IPS-20b (cell line): Measurements from ENCODE around the gene HOXC6.

ENCODE experiments used
- H3K27ac ChIP-seq: one replicate; pipeline ENCODE4 v1.5.1; 2013; ENCODE audit warnings: low read length
- H3K27me3 ChIP-seq: 2 replicates; pipeline ENCODE4 v1.6.1; 2013; ENCODE audit warnings: mild to moderate bottlenecking, low read length, inconsistent platforms; ENCODE audit not compliant: insufficient read depth
- H3K36me3 ChIP-seq: 2 replicates; pipeline ENCODE4 v1.6.1; 2013; ENCODE audit warnings: low read depth, mild to moderate bottlenecking, inconsistent platforms, low read length, moderate library complexity; ENCODE audit not compliant: insufficient read depth
- H3K4me1 ChIP-seq: 2 replicates; pipeline ENCODE4 v1.6.1; 2013; ENCODE audit warnings: mild to moderate bottlenecking, control low read depth, inconsistent platforms, low read length, moderate library complexity; ENCODE audit not compliant: insufficient read depth
- H3K4me3 ChIP-seq: 2 replicates; pipeline ENCODE4 v1.5.1; 2013; ENCODE audit warnings: mild to moderate bottlenecking, low read length, inconsistent platforms
- H3K9ac ChIP-seq: 2 replicates; pipeline ENCODE4 v1.6.1; 2013; ENCODE audit warnings: low read depth, mild to moderate bottlenecking, inconsistent platforms, low read length, moderate library complexity
- H3K9me3 ChIP-seq: 2 replicates; pipeline ENCODE4 v1.6.1; 2013; ENCODE audit warnings: mild to moderate bottlenecking, low read depth, low read length, inconsistent platforms; ENCODE audit not compliant: insufficient read depth

Gene HOXC6

GRCh38 chr12:54015018-54015931 lies 13.0 kb upstream of the HOXC6 start:
- no peak overlapping the region for H3K4me3 ChIP-seq
- peaks cover 3% of the 10 kb centered on the region; the same call in 1 of the 2 replicates for H3K4me1 ChIP-seq
- peaks cover 100% of the 10 kb centered on the region for H3K27me3 ChIP-seq
- no peaks in the 10 kb centered on the region; the same call in 1 of the 2 replicates for H3K9me3 ChIP-seq
- no peak overlapping the region for H3K27ac ChIP-seq
- no peaks in the 10 kb centered on the region for H3K36me3 ChIP-seq
- H3K9ac ChIP-seq: no peak overlapping the region

DNA sequence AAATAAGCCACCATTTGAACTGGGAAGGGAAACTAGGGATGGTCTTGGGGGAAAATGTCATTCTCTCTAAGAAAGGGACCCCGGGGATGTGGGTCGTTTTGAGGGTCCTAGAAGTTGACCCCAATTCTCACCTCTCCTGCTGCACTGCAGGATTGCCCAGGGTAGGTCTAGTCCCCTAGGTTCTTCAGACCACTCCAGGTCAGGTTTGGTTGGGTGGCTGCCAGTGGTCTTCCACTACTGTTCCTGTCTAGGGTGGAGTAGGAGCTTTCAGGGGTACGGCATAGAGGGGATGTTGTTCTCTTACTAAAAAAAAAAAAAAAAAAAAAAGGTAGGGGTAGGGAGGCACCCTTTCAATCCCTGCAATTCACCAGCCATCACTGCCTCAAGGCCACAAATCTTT lies 12.2 kb upstream of the HOXC6 start:
- H3K9me3 ChIP-seq: no peaks in the 10 kb centered on the region; the same call in 1 of the 2 replicates
- H3K27ac ChIP-seq: no peak overlapping the region
- no peak overlapping the region for H3K9ac ChIP-seq
- no peak overlapping the region for H3K4me3 ChIP-seq
- no peaks in the 10 kb centered on the region for H3K36me3 ChIP-seq
- peaks cover 100% of the 10 kb centered on the region for H3K27me3 ChIP-seq
- H3K4me1 ChIP-seq: peaks cover 3% of the 10 kb centered on the region; the same call in 1 of the 2 replicates

- H3K4me1 ChIP-seq: peaks cover 3% of the 10 kb centered on the region; the same call in 1 of the 2 replicates
- H3K4me3 ChIP-seq: no peak overlapping the region
- no peaks in the 10 kb centered on the region for H3K36me3 ChIP-seq
- no peaks in the 10 kb centered on the region; the same call in 1 of the 2 replicates for H3K9me3 ChIP-seq
- no peak overlapping the region for H3K27ac ChIP-seq
- H3K9ac ChIP-seq: no peak overlapping the region
- peaks cover 100% of the 10 kb centered on the region for H3K27me3 ChIP-seq
Measured at GRCh38 chr12:54016478-54016964, 11.7 kb upstream of the HOXC6 start.

- H3K4me1 ChIP-seq: peaks cover 3% of the 10 kb centered on the region; the same call in 1 of the 2 replicates
- peak overlapping the region; percentile 51 for H3K4me3 ChIP-seq
- peaks cover 100% of the 10 kb centered on the region for H3K27me3 ChIP-seq
- H3K9me3 ChIP-seq: no peaks in the 10 kb centered on the region; the same call in 1 of the 2 replicates
- no peak overlapping the region for H3K27ac ChIP-seq
- no peaks in the 10 kb centered on the region for H3K36me3 ChIP-seq
- no peak overlapping the region for H3K9ac ChIP-seq
Measured at GRCh38 chr12:54017027-54017788, 11.0 kb upstream of the HOXC6 start.

DNA sequence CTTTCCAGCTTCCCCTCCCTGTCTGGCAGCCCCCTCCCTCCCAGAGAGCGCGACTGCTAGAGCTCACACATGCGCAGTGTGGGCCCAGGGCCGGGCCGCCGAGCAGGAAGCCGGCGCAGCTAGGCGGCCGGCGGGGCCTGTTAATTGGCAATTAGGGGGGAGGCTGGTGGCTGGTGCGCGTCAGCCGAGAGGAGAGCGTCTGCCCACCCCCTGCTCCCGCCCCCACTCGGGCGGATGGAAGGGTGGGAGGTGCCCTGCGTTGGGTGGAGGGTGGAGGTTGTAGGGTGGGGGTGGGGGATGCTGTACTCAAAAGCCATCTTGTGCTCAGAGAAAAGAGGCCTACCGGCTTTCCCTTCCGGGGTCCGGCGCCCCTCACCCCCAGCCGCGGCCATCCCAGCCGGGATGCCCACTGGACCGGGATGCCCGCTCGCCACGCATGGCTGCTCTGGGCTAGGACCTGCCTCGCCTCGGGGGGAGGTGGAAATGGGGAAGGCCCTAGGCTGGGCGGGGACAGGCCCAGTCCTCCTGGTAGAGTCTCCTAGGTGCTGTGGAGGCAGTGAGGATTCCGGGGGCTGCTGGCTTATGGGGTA lies 10.3 kb upstream of the HOXC6 start:
- Histone ChIP-seq H3K9me3 (no peaks in the 10 kb centered on the region; the same call in 1 of the 2 replicates), H3K9ac (no peak overlapping the region), H3K27me3 (peaks cover 100% of the 10 kb centered on the region), H3K27ac (no peak overlapping the region), H3K4me3 (peak overlapping the region; percentile 51; the same call in 1 of the 2 replicates), H3K36me3 (no peaks in the 10 kb centered on the region), H3K4me1 (peaks cover 3% of the 10 kb centered on the region; the same call in 1 of the 2 replicates)

DNA sequence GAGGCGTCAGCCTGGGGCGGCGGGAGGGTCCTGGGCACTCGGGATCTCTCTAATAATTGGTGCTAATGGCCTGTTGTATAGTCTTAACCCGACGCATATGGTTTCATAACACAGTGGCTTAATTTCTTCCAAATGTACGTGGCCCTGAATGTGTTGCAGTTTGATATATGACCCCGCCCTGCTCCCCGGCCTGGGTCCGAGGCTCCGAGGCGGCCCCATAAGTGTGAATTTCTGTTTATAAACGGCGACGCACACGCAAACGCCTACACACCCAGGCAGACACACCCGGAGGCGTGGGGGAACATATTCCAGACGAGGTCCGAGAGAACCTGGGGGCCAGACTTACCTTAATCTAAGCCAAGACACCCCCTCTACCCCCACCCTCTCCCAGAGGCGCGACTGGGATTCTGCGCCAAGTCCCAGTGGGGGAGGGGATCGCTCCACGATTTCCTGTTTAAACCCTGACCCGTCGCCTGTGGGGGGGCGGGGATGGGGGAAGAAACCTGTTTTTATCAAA lies 9.7 kb upstream of the HOXC6 start:
- no peak overlapping the region for H3K9ac ChIP-seq
- H3K27ac ChIP-seq: no peak overlapping the region
- peak overlapping the region; percentile 51; the same call in 1 of the 2 replicates for H3K4me3 ChIP-seq
- no peaks in the 10 kb centered on the region for H3K36me3 ChIP-seq
- peaks cover 3% of the 10 kb centered on the region; the same call in 1 of the 2 replicates for H3K4me1 ChIP-seq
- peaks cover 100% of the 10 kb centered on the region for H3K27me3 ChIP-seq
- no peaks in the 10 kb centered on the region; the same call in 1 of the 2 replicates for H3K9me3 ChIP-seq

DNA sequence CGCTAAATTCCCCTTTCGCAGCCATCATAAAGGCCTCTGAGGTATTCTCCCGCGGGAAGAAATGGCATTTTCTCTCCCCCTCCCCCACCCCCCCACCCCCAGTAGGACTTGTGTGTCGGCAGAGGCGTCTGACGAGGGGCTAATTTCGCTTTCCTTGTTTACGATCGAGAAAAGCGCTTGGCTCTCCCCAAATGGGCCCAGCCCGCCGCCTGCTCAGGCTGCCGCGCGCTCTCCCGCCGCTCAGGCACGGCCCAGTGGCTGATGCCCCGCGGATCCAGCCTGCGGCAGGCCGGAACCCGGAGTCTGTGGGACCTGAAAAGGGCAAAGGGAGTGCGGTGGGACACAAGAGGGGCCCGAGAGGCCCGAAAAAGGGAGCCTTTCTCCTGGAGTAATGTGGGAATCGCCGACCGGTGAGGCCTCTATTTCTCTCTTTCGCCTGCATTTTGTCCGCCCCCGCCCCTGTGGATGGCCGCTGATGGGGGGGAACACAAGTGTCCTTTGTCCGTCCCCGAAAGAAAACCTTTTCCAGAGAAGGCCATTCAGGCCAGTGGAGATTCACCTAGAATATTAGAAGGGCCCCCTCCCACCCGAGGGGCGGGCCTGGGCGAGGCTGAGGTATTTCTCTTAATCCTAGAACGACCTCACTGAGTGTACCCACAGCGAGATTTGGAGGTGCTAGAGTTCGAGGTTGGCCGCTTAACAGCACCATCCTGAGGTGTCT lies 9.0 kb upstream of the HOXC6 start:
- Histone ChIP-seq H3K4me1 (peaks cover 3% of the 10 kb centered on the region; the same call in 1 of the 2 replicates), H3K4me3 (no peak overlapping the region), H3K27me3 (peaks cover 100% of the 10 kb centered on the region), H3K9me3 (no peaks in the 10 kb centered on the region; the same call in 1 of the 2 replicates), H3K36me3 (no peaks in the 10 kb centered on the region), H3K9ac (no peak overlapping the region), H3K27ac (no peak overlapping the region)

DNA sequence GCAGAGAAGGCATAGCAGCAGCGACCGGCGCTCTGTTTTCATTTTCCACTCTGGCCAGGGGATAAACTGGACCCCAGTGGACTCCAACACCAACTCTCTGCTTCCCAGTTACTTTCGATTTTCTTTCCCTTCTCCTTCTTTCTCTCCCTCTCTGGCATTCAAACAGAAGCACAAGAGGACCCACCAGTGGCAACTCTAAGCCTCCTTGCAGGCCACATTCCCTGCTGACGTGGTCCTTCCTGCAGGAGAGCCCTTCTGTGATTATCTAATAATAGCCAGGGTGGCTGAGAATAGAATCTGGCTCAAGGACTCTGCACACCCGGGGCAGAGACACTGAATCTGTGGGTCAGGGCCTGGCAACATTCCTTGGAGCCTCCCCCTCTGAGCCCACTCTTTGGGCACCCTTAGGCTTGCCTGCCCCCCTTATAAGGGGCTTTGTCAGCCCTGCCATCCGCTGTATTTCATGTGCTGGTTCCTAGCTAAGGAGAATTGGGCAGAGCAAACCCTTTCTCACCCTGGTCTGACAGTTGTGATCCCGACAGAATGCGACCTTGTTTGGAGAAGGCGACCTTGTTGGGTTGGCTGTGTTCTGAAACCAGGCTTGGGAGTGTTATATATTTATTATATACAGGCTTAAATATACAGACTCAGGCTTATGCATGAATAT lies 8.2 kb upstream of the HOXC6 start:
- Histone ChIP-seq H3K9ac (no peak overlapping the region), H3K4me3 (no peak overlapping the region), H3K27me3 (peaks cover 100% of the 10 kb centered on the region), H3K27ac (no peak overlapping the region), H3K36me3 (no peaks in the 10 kb centered on the region), H3K4me1 (peaks cover 3% of the 10 kb centered on the region; the same call in 1 of the 2 replicates), H3K9me3 (no peaks in the 10 kb centered on the region; the same call in 1 of the 2 replicates)

DNA sequence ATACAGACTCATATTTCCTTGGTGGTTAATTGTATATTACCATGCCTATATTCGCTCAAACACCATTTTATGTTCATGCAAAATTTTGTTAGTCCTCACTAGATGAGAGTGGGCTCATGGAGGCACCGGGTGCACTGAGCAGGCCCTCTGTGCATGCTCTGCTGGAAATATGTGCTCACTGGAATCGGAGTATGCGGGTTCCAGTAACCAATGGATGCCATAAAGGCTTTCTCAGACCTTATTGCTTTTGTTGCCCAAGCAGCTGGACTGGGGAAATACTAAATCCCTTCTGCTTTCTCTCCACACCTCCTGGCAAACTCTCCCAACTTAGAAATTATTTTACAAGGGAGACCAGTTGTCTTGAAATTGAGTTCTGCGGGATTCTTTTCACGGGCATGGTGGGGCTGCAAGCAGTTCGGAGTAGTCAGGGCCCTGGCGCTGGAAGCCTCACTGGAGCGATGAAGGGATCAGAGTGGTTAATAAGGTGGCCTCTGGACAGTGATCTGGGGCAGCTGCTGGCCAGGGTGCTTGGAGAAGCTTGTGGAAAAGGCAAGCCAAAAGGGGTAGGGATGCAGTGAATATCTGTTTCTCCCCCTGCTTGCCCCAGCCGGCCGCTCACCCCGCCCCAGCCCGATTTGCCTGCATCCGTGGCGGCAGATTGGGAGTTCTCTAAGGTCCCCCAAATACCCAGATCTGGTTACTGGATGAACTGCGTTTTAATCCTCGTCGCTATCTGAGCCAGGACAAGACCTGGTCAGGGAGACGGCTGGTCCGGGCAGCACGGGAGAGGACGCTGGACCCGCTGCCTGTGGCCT lies 7.4 kb upstream of the HOXC6 start:
- Histone ChIP-seq H3K9ac (no peak overlapping the region), H3K27ac (no peak overlapping the region), H3K4me1 (peaks cover 3% of the 10 kb centered on the region; the same call in 1 of the 2 replicates), H3K9me3 (no peaks in the 10 kb centered on the region; the same call in 1 of the 2 replicates), H3K36me3 (no peaks in the 10 kb centered on the region), H3K4me3 (no peak overlapping the region), H3K27me3 (peaks cover 100% of the 10 kb centered on the region)
